PFSK-1 (cell line): ENCODE data around the gene RAB42.

Experiments
- FOXP2 ChIP-seq: optimal IDR thresholded peaks from 2 replicates; pipeline ENCODE3; 2011; ENCODE audit warnings: borderline replicate concordance, control low read depth, inconsistent platforms; ENCODE audit not compliant: insufficient read depth; ENCODE audit errors: extremely low read length, extremely low read depth
- POLR2AphosphoS5 ChIP-seq: IDR thresholded peaks from 2 replicates; pipeline ENCODE4 v1.6.1; 2012; ENCODE audit warnings: low read depth, mild to moderate bottlenecking, control low read depth, low read length, moderate library complexity
- SIN3A ChIP-seq: IDR thresholded peaks from 2 replicates; pipeline ENCODE4 v1.6.1; 2012; ENCODE audit warnings: mild to moderate bottlenecking, low read length, moderate library complexity, borderline replicate concordance; ENCODE audit not compliant: insufficient read depth
- TAF1 ChIP-seq: IDR thresholded peaks from 2 replicates; pipeline ENCODE4 v1.6.1; 2012; ENCODE audit warnings: low read length, control low read depth, borderline replicate concordance; ENCODE audit not compliant: insufficient read depth
- TF ChIP-seq, protein P1 (sequence below), 2 experiments: IDR thresholded peaks; 2 replicates each; pipeline versions ENCODE4 v1.6.1 to v1.8.0; 2011 to 2012; ENCODE audit warnings: low read depth in 2 of 2, low read length in 2 of 2, control low read depth in 1 of 2, inconsistent platforms in 1 of 2, mild to moderate bottlenecking in 1 of 2, moderate library complexity in 1 of 2; ENCODE audit not compliant: insufficient read depth in 1 of 2

The RAB42 gene

DNA sequence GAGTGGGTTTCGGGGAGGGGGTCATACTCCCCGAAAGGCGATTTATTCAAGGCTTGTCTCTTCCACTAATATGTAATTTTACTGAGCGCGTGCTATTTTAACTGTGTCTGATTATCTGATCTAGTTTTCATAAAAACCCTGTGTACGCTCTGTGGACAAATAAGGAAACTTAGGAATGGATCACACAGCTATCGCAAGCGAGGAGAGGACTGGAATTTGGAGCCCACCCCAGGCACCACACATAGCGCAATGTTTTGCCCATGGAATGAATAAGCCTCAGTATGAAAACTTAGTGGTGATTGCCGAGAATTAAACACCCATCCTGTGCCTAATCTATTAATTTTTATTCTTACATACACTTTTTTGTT is 9.8 kb upstream of the RAB42 start:
- TF ChIP-seq SIN3A (no peak), FOXP2 (no peak), TAF1 (no peak), POLR2AphosphoS5 (no peak)
- TF ChIP-seq, protein P1, sequence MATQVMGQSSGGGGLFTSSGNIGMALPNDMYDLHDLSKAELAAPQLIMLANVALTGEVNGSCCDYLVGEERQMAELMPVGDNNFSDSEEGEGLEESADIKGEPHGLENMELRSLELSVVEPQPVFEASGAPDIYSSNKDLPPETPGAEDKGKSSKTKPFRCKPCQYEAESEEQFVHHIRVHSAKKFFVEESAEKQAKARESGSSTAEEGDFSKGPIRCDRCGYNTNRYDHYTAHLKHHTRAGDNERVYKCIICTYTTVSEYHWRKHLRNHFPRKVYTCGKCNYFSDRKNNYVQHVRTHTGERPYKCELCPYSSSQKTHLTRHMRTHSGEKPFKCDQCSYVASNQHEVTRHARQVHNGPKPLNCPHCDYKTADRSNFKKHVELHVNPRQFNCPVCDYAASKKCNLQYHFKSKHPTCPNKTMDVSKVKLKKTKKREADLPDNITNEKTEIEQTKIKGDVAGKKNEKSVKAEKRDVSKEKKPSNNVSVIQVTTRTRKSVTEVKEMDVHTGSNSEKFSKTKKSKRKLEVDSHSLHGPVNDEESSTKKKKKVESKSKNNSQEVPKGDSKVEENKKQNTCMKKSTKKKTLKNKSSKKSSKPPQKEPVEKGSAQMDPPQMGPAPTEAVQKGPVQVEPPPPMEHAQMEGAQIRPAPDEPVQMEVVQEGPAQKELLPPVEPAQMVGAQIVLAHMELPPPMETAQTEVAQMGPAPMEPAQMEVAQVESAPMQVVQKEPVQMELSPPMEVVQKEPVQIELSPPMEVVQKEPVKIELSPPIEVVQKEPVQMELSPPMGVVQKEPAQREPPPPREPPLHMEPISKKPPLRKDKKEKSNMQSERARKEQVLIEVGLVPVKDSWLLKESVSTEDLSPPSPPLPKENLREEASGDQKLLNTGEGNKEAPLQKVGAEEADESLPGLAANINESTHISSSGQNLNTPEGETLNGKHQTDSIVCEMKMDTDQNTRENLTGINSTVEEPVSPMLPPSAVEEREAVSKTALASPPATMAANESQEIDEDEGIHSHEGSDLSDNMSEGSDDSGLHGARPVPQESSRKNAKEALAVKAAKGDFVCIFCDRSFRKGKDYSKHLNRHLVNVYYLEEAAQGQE (IDR thresholded peaks at IDR 0.05; ENCODE audit: insufficient read depth in 1 of 2, low read depth in 2 of 2, low read length in 2 of 2) = no peak

DNA sequence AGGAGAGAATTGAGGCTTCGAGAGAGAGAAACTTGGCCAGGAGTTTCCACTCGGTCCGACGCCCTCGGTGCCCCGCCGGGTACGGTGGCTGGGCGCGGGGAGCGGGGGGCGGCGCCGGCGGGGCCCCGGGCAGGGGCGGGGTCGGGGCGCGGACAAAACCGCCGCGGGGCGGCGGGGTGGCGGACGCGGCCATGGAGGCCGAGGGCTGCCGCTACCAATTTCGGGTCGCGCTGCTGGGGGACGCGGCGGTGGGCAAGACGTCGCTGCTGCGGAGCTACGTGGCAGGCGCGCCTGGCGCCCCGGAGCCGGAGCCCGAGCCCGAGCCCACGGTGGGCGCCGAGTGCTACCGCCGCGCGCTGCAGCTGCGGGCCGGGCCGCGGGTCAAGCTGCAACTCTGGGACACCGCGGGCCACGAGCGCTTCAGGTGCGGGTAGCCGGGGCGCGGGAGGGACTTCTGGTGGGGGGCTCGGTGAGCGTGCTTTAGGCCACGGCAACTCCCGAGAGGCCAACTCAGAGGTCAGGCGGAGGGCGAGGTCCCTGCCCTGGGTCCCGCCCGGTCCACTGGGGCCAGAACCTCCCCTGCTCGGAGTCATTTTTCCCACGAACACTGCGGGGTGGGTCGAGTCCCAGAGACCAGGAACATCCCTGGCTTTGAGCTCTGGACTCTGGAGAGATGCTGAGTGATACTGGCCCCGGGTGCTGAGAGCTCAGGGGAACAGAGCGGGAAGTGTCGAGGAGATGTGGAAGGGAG is 431 bp downstream of the RAB42 start:
- TF ChIP-seq, protein P1 (IDR thresholded peaks at IDR 0.05; ENCODE audit: insufficient read depth in 1 of 2, low read depth in 2 of 2, low read length in 2 of 2) = no peak
- TF ChIP-seq TAF1 = no peak
- no peak for TF ChIP-seq SIN3A
- no peak for TF ChIP-seq FOXP2
- no peak for TF ChIP-seq POLR2AphosphoS5

DNA sequence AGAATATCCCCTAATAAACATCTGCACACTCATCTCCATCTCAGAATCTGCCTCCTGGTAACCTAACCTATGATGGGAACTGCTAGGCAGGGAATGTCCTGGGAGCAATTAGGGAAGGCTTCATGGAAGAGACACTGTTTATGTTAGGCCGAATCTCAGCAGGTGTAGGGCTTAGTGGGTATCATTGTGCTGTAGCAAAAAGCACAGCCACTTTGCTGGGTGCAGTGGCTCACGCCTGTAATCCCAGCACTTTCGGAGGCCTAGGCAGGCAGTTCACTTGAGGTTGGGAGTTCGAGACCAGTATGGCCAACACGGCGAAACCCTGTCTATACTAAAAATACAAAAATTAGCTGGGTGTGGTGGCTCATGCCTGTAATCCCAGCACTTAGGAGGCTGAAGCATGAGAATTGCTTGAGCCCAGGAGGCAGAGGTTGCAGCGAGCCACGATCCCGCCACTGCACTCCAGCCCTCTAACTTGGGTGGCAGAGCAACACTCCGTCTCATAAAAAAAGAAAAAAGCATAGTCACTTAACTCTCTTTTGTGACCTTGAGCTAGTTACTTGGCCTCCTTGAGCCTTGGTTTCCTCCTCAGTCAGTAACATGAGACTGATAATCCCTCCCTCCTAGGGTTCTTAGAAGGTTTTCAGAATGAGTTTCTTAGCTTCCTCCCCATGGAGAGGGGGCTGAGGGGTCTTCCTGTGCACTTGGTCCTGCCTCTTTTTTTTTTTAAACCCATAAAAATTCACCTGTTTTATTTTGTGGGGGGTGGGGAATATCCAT is 3.5 kb downstream of the RAB42 start:
- no peak for TF ChIP-seq SIN3A
- TF ChIP-seq TAF1 = no peak

DNA sequence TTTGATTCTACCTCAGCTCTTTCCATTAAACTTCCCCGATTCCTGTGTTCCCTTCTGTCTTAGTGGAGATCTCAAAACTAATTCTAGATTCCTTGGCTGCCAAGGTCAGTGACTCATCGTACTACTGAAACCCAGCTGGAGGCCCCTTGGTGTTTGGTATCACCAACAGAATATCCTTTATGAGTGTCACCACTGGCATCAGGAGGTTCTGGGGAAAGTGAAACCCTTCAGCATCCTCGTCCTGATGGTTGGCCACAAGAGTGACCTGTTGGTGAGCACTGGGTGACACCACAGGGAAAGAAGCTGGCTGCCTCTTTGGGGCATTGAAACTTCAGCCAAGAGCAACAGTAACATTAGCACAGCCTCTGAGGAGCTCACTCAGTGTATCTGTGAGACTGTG is 9.6 kb downstream of the RAB42 start:
- TF ChIP-seq FOXP2 (no peak), TAF1 (no peak), SIN3A (no peak)

DNA sequence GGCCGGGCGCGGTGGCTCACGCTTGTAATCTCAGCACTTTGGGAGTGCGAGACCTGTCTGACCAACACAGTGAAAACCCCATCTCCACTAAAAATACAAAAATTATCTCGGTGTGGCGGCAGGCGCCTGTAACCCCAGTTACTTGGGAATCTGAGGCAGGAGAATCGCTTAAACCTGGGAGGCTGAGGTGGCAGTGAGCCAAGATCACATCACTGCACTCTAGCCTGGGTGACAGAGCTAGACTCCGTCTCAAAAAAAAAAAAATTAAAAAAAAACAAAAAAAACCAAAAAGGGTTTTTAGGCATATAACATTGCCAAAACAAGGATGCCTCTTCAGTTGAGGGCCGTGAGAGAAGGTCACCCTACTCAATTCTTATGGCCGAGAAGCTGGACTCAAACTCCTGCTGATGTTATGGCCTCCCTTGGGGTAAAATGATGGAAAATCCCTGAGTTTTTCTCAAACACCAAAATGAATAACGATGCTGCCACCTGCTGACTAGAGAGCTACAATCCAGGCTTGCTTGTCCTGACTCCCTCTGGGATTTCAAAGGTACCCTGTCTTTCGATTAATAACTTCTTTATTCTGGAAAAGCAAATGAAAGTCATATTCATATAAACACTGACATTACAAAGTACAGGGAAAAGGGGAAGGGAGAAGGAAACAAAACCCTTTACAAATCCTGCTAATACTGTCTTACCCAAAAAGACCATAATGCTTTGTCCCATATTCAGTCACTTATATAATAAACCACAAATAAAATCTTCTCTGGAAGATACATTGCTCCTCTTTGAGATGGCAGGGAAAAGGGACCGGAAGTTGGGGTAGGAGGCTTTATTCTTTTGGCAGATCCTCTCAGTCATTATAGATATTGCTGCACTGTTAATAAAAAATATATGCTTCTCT is 10.7 kb downstream of the RAB42 start:
- TF ChIP-seq, protein P1 (IDR thresholded peaks at IDR 0.05; ENCODE audit: insufficient read depth in 1 of 2, low read depth in 2 of 2, low read length in 2 of 2) = no peak
- TF ChIP-seq SIN3A (no peak), FOXP2 (no peak), POLR2AphosphoS5 (no peak), TAF1 (no peak)

DNA sequence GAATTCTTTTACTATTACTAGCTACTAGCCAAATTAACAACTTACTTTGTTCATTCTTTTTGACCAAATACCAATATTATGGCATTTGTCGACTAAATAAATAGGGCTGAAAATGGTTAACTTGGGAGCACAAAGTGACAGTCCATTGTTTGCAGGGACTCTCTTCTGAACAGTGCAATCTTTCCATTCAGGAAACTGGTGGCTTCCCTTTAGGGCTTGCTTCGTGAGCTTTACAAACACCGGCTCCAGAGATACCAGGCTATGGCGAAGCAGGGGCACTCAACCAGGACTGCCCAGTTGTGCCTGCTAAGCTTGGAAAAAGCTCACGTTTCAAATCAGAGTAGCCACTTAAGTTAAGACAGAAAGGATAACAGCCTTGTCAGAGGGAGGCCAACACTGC is 12.3 kb downstream of the RAB42 start:
- no peak for TF ChIP-seq SIN3A
- TF ChIP-seq POLR2AphosphoS5 = no peak
- no peak for TF ChIP-seq TAF1
- TF ChIP-seq, protein P1 (IDR thresholded peaks at IDR 0.05; ENCODE audit: insufficient read depth in 1 of 2, low read depth in 2 of 2, low read length in 2 of 2) = no peak
- TF ChIP-seq FOXP2 = no peak
